Activated T-helper 17 cell treated with anti-CD3 and anti-CD28 coated beads, Interleukin-2, amount 50 U/mL, for 72 hours (primary cell): ENCODE measurements around the gene DEK. TPM values are rescaled to one million over a fixed set of nuclear protein-coding genes. Genes with fewer than 3 reads are reported as not detected.
"Not testable (repeated sequence)": the region's sequence is repeated elsewhere in the genome, so short reads cannot be mapped to it uniquely, and the experiment has no call there.

Experiments
- ATAC-seq: fragments of 150-1000 bp; cut with Tn5 transposase; replicated peaks from 2 replicates; pipeline ENCODE4 v1.10.0; 2021; ENCODE audit warnings: mild to moderate bottlenecking, moderate library complexity
- H3K27ac Mint-ChIP-seq: one replicate; pipeline ENCODE4 v1.8.0; 2022; ENCODE audit warnings: mixed read lengths
- H3K27me3 Mint-ChIP-seq: one replicate; pipeline ENCODE4 v1.8.0; 2022; ENCODE audit warnings: mixed read lengths
- H3K36me3 Mint-ChIP-seq: one replicate; pipeline ENCODE4 v1.8.0; 2022; ENCODE audit warnings: low read depth, mild to moderate bottlenecking, mixed read lengths
- H3K4me1 Mint-ChIP-seq: one replicate; pipeline ENCODE4 v1.8.0; 2022; ENCODE audit warnings: mixed read lengths
- H3K4me3 Mint-ChIP-seq: one replicate; pipeline ENCODE4 v1.8.0; 2022; ENCODE audit warnings: mild to moderate bottlenecking, mixed read lengths
- H3K9me3 Mint-ChIP-seq: one replicate; pipeline ENCODE4 v1.8.0; 2022; ENCODE audit warnings: mixed read lengths
- total RNA-seq, 2 donors: library from RNA; stranded (reverse); gene quantifications; one replicate each; pipeline ENCODE4 v1.2.3, GENCODE V29; 2022

DEK gene
- total RNA-seq, 2 donors from 2014 or later, result 111 to 132 TPM

GRCh38 chr6:18237167-18237566 lies 27.2 kb downstream of the DEK start:
- Mint-ChIP-seq H3K27me3 (no peaks in the 10 kb centered on the region), H3K4me1 (peaks cover 17% of the 10 kb centered on the region), H3K27ac (no peak overlapping the region), H3K4me3 (no peak overlapping the region), H3K9me3 (peaks cover 8% of the 10 kb centered on the region), H3K36me3 (peaks cover 99% of the 10 kb centered on the region)
- ATAC-seq, result no peak

- Mint-ChIP-seq H3K9me3 (peaks cover 13% of the 10 kb centered on the region), H3K27me3 (no peaks in the 10 kb centered on the region), H3K4me3 (no peak overlapping the region), H3K4me1 (peaks cover 12% of the 10 kb centered on the region), H3K36me3 (peaks cover 99% of the 10 kb centered on the region), H3K27ac (no peak overlapping the region)
- no peak for ATAC-seq
Observed at GRCh38 chr6:18235524-18235923, 28.8 kb downstream of the DEK start.

- H3K27ac Mint-ChIP-seq, result peak overlapping the region; percentile 48
- peaks cover 13% of the 10 kb centered on the region for H3K9me3 Mint-ChIP-seq
- H3K36me3 Mint-ChIP-seq, result peaks cover 100% of the 10 kb centered on the region
- no peaks in the 10 kb centered on the region for H3K27me3 Mint-ChIP-seq
- no peak for ATAC-seq
- no peak overlapping the region for H3K4me3 Mint-ChIP-seq
- H3K4me1 Mint-ChIP-seq, result peaks cover 12% of the 10 kb centered on the region
Observed at GRCh38 chr6:18234564-18234963, 29.8 kb downstream of the DEK start.

- H3K27ac Mint-ChIP-seq, H3K27me3 Mint-ChIP-seq, ATAC-seq, H3K4me3 Mint-ChIP-seq: not testable (repeated sequence)
- peaks cover 13% of the 10 kb centered on the region for H3K9me3 Mint-ChIP-seq
- H3K4me1 Mint-ChIP-seq, result peaks cover 12% of the 10 kb centered on the region
- peaks cover 100% of the 10 kb centered on the region for H3K36me3 Mint-ChIP-seq
Observed at GRCh38 chr6:18233770-18234169, 30.6 kb downstream of the DEK start.

GRCh38 chr6:18231856-18232255 lies 32.5 kb downstream of the DEK start:
- Mint-ChIP-seq H3K9me3 (peaks cover 13% of the 10 kb centered on the region), H3K4me1 (peaks cover 12% of the 10 kb centered on the region), H3K36me3 (peaks cover 100% of the 10 kb centered on the region)
- not testable (repeated sequence) for H3K27ac Mint-ChIP-seq, H3K27me3 Mint-ChIP-seq, H3K4me3 Mint-ChIP-seq, ATAC-seq

GRCh38 chr6:18228590-18228989 lies 35.7 kb downstream of the DEK start:
- not testable (repeated sequence) for H3K27ac Mint-ChIP-seq, H3K27me3 Mint-ChIP-seq, H3K4me3 Mint-ChIP-seq, H3K4me1 Mint-ChIP-seq, ATAC-seq, H3K9me3 Mint-ChIP-seq
- H3K36me3 Mint-ChIP-seq, result peaks cover 97% of the 10 kb centered on the region

GRCh38 chr6:18227166-18227565 lies 37.2 kb downstream of the DEK start:
- not testable (repeated sequence) for H3K4me1 Mint-ChIP-seq, H3K4me3 Mint-ChIP-seq, H3K27me3 Mint-ChIP-seq, ATAC-seq, H3K27ac Mint-ChIP-seq, H3K9me3 Mint-ChIP-seq
- peaks cover 97% of the 10 kb centered on the region for H3K36me3 Mint-ChIP-seq

- H3K36me3 Mint-ChIP-seq, result peaks cover 97% of the 10 kb centered on the region
- not testable (repeated sequence) for H3K4me1 Mint-ChIP-seq, H3K4me3 Mint-ChIP-seq, H3K27me3 Mint-ChIP-seq, ATAC-seq, H3K27ac Mint-ChIP-seq, H3K9me3 Mint-ChIP-seq
Observed at GRCh38 chr6:18226451-18227105, 37.8 kb downstream of the DEK start.

- Mint-ChIP-seq H3K27me3 (no peaks in the 10 kb centered on the region), H3K4me3 (no peak overlapping the region), H3K36me3 (peaks cover 81% of the 10 kb centered on the region), H3K9me3 (no peaks in the 10 kb centered on the region), H3K27ac (peak overlapping the region; percentile 23), H3K4me1 (no peaks in the 10 kb centered on the region)
- no peak for ATAC-seq
Observed at GRCh38 chr6:18221288-18221615, 43.1 kb downstream of the DEK start.

- H3K4me3 Mint-ChIP-seq, result no peak overlapping the region
- no peaks in the 10 kb centered on the region for H3K27me3 Mint-ChIP-seq
- no peaks in the 10 kb centered on the region for H3K9me3 Mint-ChIP-seq
- no peak for ATAC-seq
- peaks cover 75% of the 10 kb centered on the region for H3K36me3 Mint-ChIP-seq
- H3K27ac Mint-ChIP-seq, result no peak overlapping the region
- no peaks in the 10 kb centered on the region for H3K4me1 Mint-ChIP-seq
Observed at GRCh38 chr6:18219591-18219990, 44.7 kb downstream of the DEK start.

GRCh38 chr6:18218233-18218632 lies 46.1 kb downstream of the DEK start:
- ATAC-seq, result no peak
- H3K27me3 Mint-ChIP-seq, result no peaks in the 10 kb centered on the region
- no peak overlapping the region for H3K27ac Mint-ChIP-seq
- no peaks in the 10 kb centered on the region for H3K9me3 Mint-ChIP-seq
- H3K4me1 Mint-ChIP-seq, result peaks cover 8% of the 10 kb centered on the region
- H3K36me3 Mint-ChIP-seq, result peaks cover 77% of the 10 kb centered on the region
- H3K4me3 Mint-ChIP-seq, result no peak overlapping the region

GRCh38 chr6:18216411-18216810 lies 47.9 kb downstream of the DEK start:
- Mint-ChIP-seq H3K36me3 (peaks cover 62% of the 10 kb centered on the region), H3K27ac (no peak overlapping the region), H3K27me3 (no peaks in the 10 kb centered on the region), H3K4me3 (no peak overlapping the region), H3K4me1 (peaks cover 11% of the 10 kb centered on the region), H3K9me3 (no peaks in the 10 kb centered on the region)
- no peak for ATAC-seq

GRCh38 chr6:18215436-18215835 lies 48.9 kb downstream of the DEK start:
- Mint-ChIP-seq H3K27me3 (no peaks in the 10 kb centered on the region), H3K36me3 (peaks cover 54% of the 10 kb centered on the region), H3K9me3 (no peaks in the 10 kb centered on the region), H3K27ac (no peak overlapping the region), H3K4me3 (no peak overlapping the region), H3K4me1 (peaks cover 15% of the 10 kb centered on the region)
- ATAC-seq, result no peak

- peaks cover 15% of the 10 kb centered on the region for H3K4me1 Mint-ChIP-seq
- ATAC-seq, result peak; percentile 57
- peaks cover 59% of the 10 kb centered on the region for H3K36me3 Mint-ChIP-seq
- no peaks in the 10 kb centered on the region for H3K9me3 Mint-ChIP-seq
- peak overlapping the region; percentile 50 for H3K27ac Mint-ChIP-seq
- peak overlapping the region; percentile 61 for H3K4me3 Mint-ChIP-seq
- H3K27me3 Mint-ChIP-seq, result no peaks in the 10 kb centered on the region
Observed at GRCh38 chr6:18214003-18214402, 50.3 kb downstream of the DEK start.

- Mint-ChIP-seq H3K4me3 (peak overlapping the region; percentile 61), H3K27me3 (no peaks in the 10 kb centered on the region), H3K4me1 (peaks cover 15% of the 10 kb centered on the region), H3K36me3 (peaks cover 59% of the 10 kb centered on the region), H3K27ac (peak overlapping the region; percentile 50), H3K9me3 (no peaks in the 10 kb centered on the region)
- peak; percentile 35 for ATAC-seq
Observed at GRCh38 chr6:18213439-18213838, 50.9 kb downstream of the DEK start.

- no peak for ATAC-seq
- no peaks in the 10 kb centered on the region for H3K9me3 Mint-ChIP-seq
- no peak overlapping the region for H3K4me3 Mint-ChIP-seq
Observed at GRCh38 chr6:18212231-18212630, 52.1 kb downstream of the DEK start.

More at GRCh38 chr6:18212231-18212630, 52.1 kb downstream of the DEK start:
- H3K27me3 Mint-ChIP-seq, result no peaks in the 10 kb centered on the region
- H3K4me1 Mint-ChIP-seq, result peaks cover 15% of the 10 kb centered on the region
- H3K27ac Mint-ChIP-seq, result no peak overlapping the region
- peaks cover 60% of the 10 kb centered on the region for H3K36me3 Mint-ChIP-seq
